HG02763 (cell line): ENCODE measurements around the gene ACAP1.

Experiments
- ATAC-seq: cut with Tn5 transposase; IDR thresholded peaks from one replicate; pipeline ENCODE4 v1.9.1; 2021; ENCODE audit warnings: mild to moderate bottlenecking, moderate library complexity; ENCODE audit not compliant: unreplicated experiment

The ACAP1 gene

GRCh38 chr17:7311110-7311705 is 25.1 kb upstream of the ACAP1 start:
- ATAC-seq, result no peak

DNA sequence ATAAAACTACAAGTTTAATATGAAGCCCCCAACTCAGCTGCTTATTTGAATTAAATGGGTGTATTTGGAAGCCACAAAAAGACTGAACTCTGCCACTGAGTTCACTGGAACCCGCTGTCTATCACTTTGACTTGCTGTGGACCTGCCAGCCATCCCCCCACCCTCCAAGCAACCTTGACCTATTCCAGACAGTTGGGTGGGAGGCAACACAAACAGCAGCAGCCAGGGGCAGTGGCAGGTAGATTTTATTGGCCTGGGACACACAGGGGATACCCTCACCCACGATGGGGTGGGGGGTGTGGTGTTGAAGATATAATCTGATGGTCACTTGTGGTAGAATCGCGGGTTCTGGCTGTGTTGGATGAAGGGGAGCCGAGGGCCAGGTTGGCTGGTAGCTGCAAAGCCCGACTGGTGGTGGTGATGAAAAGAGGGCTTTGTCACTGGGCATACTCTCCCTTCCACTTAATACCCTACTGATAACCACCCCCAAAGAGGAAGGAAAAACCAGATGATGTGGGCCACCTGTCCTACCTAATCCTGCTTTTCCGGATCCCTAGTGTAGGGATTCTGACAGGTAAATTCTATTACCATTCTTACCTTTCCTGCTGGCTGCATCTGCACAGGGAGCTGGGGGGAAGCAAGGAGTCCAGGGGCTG is 23.8 kb upstream of the ACAP1 start:
- ATAC-seq, result no peak

GRCh38 chr17:7313088-7313889 is 23.0 kb upstream of the ACAP1 start:
- ATAC-seq, result no peak

- ATAC-seq, result no peak
Measured at GRCh38 chr17:7313890-7314718, 22.2 kb upstream of the ACAP1 start.

- ATAC-seq, result peak; percentile 72
Measured at GRCh38 chr17:7314719-7315569, 21.4 kb upstream of the ACAP1 start, which contains the start of gene GPS2. GPS2 (minus strand) TSS chr17:7315360; CDS start chr17:7315052, 308 bp downstream.

- no peak for ATAC-seq
Measured at GRCh38 chr17:7315570-7316235, 20.6 kb upstream of the ACAP1 start.

DNA sequence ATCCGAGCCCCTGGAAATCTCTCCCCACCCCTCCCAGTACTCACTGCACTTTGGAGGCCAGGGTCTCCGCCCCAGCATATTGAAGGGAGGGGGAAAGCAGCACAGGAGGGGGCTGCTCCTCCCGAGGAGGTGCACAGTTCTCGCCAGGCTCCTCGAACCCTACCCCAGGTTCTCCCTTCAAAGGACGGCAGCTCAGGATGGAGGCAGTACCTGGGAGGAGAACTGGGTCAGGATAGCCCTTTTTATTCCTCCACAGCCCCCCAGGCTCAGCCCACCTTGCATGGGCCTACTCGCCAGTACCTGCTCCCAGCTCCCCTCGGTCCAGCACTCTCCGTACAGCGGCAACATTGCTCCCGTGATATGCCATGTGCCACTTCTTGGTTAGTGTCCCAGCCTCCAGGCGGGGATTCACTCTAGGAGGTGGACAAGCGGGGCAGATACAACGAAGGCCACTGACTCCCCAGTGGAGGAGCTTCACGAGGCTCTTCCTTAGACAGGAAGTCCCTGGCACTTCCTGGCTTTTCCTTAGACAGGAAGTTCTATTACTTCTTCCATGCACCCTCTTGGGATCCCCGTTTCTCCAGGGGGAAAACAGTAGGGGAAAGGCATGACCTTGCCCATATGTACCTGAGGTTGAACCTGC is 19.0 kb upstream of the ACAP1 start:
- no peak for ATAC-seq

GRCh38 chr17:7318121-7318860 is 18.0 kb upstream of the ACAP1 start:
- ATAC-seq, result no peak

- ATAC-seq, result no peak
Measured at GRCh38 chr17:7321466-7321865, 14.9 kb upstream of the ACAP1 start.

DNA sequence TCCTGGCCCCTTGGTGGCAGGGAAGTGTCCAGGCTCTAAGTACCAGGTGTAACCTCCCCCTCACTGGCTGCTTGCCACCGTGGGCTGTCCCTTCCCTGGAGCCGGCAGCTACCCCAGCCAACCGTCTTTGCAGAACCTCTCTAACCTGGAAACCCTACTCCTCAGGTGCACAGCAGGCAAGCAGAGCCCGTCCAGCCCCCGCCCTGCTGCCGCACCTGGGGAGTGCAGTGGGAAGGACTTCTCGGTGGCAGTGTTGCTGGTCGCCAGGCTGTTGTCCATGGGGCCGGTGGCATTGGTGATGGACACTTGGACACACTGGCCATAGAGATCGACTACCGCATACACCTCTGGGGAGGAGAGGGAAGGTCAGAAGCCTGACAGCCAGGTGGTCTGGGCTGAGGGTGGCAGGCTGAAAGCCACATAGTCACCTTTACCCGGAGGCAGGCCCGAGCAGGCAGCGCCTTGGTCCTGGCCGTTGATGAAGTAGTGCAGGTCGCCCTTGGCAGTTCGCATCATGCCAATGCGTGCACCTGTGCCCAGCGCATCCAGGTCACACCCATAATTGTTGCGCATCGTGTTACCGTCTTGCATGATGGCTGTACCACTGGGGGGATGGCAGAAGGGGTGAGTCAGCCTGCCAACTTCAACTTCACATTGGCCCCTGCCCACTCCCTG is 13.7 kb upstream of the ACAP1 start:
- no peak for ATAC-seq

GRCh38 chr17:7323731-7324437 is 12.4 kb upstream of the ACAP1 start:
- no peak for ATAC-seq

GRCh38 chr17:7324438-7324779 is 11.9 kb upstream of the ACAP1 start:
- no peak for ATAC-seq

- no peak for ATAC-seq
Measured at GRCh38 chr17:7325031-7325528, 11.2 kb upstream of the ACAP1 start.

GRCh38 chr17:7326186-7326585 is 10.1 kb upstream of the ACAP1 start:
- no peak for ATAC-seq

- no peak for ATAC-seq
Measured at GRCh38 chr17:7327056-7327455, 9.3 kb upstream of the ACAP1 start.

- ATAC-seq, result no peak
Measured at GRCh38 chr17:7327501-7327900, 8.8 kb upstream of the ACAP1 start.

- ATAC-seq, result no peak
Measured at GRCh38 chr17:7328009-7328408, 8.3 kb upstream of the ACAP1 start.
